ENCODE measurements around the gene GRM1. TPM values are rescaled to one million over a fixed set of nuclear protein-coding genes. Genes with fewer than 3 reads are reported as not detected.

The GRM1 gene
- total and polyA plus RNA-seq, 2 donors (not counting 3 experiments of a cell fraction or from before 2014, with no cell fraction given) = 0.07 TPM; not detected in 1

DNA sequence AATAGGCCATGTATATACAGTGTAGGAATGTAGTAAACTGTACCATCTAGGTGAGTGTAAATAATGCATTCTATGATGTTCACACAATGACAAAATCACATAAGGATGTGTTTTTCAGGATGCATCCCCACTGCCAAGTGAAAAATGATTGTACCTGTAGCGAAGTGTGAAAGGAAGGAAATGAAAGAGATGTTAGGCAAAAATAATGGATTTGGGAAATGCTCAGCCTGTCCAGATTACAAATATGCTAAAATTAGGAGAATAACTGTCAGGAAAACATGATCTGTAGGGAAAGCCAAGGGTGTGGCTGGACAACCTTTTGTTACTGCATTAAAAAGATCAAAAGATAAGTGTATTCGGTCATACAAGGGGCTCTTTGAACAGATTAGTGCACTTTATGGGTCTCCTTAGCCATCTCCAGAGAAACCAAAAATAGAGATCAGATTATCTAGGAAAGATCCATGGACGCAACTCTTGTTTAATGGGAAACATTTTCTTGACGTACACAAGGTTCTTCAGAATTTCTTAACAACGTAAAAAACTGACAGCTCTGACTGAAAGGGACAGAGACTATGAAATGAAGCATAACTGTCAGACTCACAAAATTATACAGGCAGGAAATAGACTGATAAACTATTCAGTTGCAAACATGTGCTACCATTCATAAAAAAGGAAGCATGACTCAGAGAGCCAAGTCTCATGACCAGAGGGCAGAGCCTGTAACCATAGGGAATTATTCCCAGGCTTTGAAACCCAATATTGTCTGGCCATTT is 261.1 kb downstream of the GRM1 start:
- no peaks in the 10 kb centered on the region for H3K36me3 ChIP-seq (ENCODE audit: control insufficient read depth in 2 of 2, extremely low read depth in 1 of 2, insufficient read depth in 2 of 2, low read length in 2 of 2)
- H2AFZ ChIP-seq (ENCODE audit: low read depth, low read length) = peak overlapping the region; percentile 44
- TSS peak; percentile 62 for BruUV-seq (replicated peaks)
- H3K27ac ChIP-seq (ENCODE audit: insufficient read depth, low read depth, low read length) = peak overlapping the region; percentile 64
- H3K9me3 ChIP-seq (replicated peaks; ENCODE audit: control insufficient read depth, insufficient read depth, low read length) = no peaks in the 10 kb centered on the region
- peak overlapping the region; percentile 12 for H3K9ac ChIP-seq (replicated peaks; ENCODE audit: extremely low read depth, insufficient read depth, low read length)
- ChIA-PET CTCF (no interaction called here), POLR2A (no interaction called here)
- intact Hi-C loops (cut with micrococcal nuclease) = loop anchor here (1.0 to 10.0 kb wide), 4 partner anchors 47 to 325 kb away; partner anchors contain the start of genes RAB32 and SHPRH
- peaks cover 15% of the 10 kb centered on the region for H3K4me1 ChIP-seq (ENCODE audit: control insufficient read depth, extremely low read depth, insufficient read depth, low read length)
- no peaks in the 10 kb centered on the region for H4K20me1 ChIP-seq (replicated peaks; ENCODE audit: control insufficient read depth, extremely low read depth, insufficient read depth, low read length)
- no peaks in the 10 kb centered on the region for H3K79me2 ChIP-seq (ENCODE audit: control insufficient read depth, insufficient read depth, low read length)
- peak; percentile 24 for TF ChIP-seq MAX (IDR thresholded peaks at IDR 0.05; ENCODE audit: insufficient read depth, insufficient read length)
- no peak for TF ChIP-seq CTCF (IDR thresholded peaks at IDR 0.05; ENCODE audit: extremely low read depth in 1 of 2, insufficient read depth in 1 of 2, low read depth in 1 of 2, low read length in 2 of 2)
- peak; percentile 92 for TF ChIP-seq JUN (IDR thresholded peaks at IDR 0.05; ENCODE audit: borderline replicate concordance, insufficient read depth, insufficient read length, low read depth)
- peak; percentile 94 for TF ChIP-seq FOS (IDR thresholded peaks at IDR 0.05; ENCODE audit: borderline replicate concordance, insufficient read depth, low read length)
- TF ChIP-seq EZH2 (IDR thresholded peaks at IDR 0.05; ENCODE audit: borderline replicate concordance, low read depth, low read length, severe bottlenecking) = no peak
- H3K27me3 ChIP-seq (ENCODE audit: control insufficient read depth in 2 of 2, insufficient read depth in 2 of 2, low read length in 2 of 2) = no peaks in the 10 kb centered on the region
- dilution Hi-C loops (cut with MboI; ENCODE audit: extremely low pct_ligation_motif_present, low sequenced_read_pairs) = no loop called here
- H3K4me2 ChIP-seq (ENCODE audit: insufficient read depth, low read length) = peak overlapping the region; percentile 3
- H3K4me3 ChIP-seq (replicated peaks in 1 of 3; ENCODE audit: insufficient read depth in 1 of 3, low read depth in 1 of 3, low read length in 3 of 3) = no peak overlapping the region
- H3K9me1 ChIP-seq (replicated peaks; ENCODE audit: control insufficient read depth, extremely low read depth, insufficient read depth, low read length) = no peaks in the 10 kb centered on the region
- peak; percentile 79 for DNase-seq (ENCODE audit: low read depth, low spot score)
- peak; percentile 85 for FAIRE-seq

Data from endothelial cell of umbilical vein (primary cell).